Activated CD4-positive, alpha-beta T cell treated with anti-CD3 and anti-CD28 coated beads, Interleukin-2, amount 50 U/mL, for 24 hours (primary cell): Measurements from ENCODE around the gene GADD45G.

Source experiments
- DNase-seq, 2 donors: peaks; one replicate each; pipeline ENCODE4 v3.0.0-alpha.2; 2020; ENCODE audit warnings: low read depth in 1 of 2, low spot score in 1 of 2

The GADD45G gene

DNA sequence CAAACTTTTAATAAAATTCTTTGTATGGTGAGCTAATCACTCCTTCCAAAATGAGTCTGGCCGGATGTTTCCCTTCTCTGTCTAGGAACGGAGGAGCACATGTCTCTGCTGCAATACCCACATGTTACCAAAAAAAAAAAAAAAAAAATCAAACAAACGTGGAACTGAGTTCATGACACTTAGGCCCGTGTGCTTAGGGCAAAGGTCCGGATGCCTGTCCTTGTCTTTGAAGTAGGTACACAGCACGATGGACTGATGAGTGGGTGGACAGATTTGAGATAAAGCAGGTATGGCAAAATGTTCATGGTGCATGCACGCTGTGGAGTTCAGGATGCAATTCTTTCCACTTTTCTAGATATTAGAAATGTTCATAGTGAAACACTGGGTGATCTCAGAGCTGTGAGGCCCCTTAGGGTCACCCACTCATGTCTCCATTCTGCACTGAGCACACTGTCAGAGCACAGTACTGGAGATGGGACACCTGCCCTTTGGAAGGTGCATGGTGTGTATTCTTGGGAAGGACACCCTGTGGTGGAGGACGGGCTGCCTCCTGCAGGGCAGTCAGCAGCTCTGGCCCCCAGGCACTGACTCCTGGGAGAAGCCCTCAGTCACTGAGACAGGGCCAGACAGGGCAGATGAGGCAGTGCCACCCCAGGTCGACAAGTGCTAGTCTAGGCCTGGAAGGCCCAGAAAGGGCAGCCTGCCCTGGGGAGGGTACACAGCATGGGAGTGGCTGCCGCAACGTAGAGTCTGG, 43.6 kb downstream of the GADD45G start:
- DNase-seq, result no peak

GRCh38 chr9:89649039-89649691, 44.4 kb downstream of the GADD45G start:
- DNase-seq, result no peak

DNA sequence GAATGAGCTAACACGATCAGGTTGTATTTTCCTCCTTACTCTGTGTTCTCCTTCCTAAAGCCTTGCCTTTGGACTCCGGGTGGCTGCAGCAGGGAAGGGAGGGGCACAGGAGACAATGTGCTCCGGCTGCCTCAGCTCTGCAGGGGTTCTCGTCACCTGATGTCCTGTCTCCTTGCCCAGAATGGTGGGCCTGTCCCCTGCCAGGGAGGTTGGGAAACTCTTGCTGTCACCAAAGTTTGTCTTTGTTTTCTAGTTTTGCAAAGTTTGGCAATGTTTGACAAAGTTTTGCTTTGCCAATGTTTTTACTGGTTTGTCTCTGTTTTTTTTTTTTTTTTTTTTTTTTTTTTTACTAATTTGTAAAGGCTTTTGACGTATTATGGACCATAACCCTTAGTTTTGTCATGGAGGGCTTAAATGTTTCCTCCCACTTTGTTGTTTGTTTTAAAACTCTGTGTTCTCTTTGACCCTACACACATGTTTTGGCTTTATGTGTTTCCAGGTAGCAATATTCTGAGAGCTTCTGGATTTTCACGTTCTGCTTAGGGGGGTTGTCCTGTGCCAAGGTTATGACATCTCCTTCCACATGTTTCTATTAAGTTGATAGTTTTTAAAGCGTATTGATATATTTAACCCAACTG, 49.3 kb downstream of the GADD45G start:
- no peak for DNase-seq

DNA sequence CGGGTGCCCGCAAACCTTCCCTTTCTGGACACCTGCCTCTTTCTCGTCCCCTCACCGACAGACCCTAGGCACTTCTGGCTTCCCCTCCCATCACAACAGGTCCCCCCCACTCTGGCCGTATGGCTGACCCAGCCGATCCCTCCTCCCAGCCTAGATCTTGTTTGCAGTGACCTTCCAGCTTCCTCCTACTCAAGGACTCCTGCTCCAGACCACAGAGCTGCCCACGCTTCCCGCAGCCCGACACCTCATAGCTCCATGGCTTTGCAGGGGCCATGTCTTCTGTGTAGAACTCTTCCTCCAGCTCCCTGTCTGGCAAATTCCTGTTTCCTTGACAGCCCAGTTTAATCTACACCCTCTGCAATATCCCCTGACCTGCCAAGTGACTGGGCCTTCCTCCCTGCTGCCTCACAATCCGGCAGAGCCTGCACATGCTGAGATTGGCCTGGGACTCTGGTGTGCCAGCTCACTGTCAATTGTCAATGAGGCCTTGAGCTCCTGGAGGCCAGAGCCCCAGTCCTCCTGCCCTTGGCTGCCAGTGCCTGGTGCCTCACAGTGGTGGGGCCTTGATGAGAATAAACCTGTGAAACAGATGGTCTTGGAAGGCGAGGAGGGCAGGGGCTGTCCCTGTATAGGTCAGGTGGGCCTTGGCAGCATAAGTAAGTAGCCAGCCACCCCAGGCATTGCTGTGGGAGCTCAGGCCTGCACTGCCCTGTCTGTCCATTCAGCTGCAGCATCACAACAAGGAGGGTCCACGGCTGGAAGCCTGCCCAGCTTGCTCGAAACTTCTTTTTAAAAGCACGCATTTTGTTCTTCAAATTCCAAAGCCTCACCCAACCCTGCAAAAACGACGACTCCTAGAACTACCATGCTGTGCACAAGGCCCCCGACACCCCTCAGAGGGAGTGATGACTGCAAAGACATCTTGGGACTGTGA, 50.5 kb downstream of the GADD45G start:
- no peak for DNase-seq
